ENCODE results near the gene COMMD2.

The COMMD2 gene

GRCh38 chr3:149702691-149703441 lies 49.4 kb downstream of the COMMD2 start:
- no peak for DNase-seq

- no peak for DNase-seq
These were observed 50.3 kb downstream of the COMMD2 start for GRCh38 chr3:149701977-149702350.

DNA sequence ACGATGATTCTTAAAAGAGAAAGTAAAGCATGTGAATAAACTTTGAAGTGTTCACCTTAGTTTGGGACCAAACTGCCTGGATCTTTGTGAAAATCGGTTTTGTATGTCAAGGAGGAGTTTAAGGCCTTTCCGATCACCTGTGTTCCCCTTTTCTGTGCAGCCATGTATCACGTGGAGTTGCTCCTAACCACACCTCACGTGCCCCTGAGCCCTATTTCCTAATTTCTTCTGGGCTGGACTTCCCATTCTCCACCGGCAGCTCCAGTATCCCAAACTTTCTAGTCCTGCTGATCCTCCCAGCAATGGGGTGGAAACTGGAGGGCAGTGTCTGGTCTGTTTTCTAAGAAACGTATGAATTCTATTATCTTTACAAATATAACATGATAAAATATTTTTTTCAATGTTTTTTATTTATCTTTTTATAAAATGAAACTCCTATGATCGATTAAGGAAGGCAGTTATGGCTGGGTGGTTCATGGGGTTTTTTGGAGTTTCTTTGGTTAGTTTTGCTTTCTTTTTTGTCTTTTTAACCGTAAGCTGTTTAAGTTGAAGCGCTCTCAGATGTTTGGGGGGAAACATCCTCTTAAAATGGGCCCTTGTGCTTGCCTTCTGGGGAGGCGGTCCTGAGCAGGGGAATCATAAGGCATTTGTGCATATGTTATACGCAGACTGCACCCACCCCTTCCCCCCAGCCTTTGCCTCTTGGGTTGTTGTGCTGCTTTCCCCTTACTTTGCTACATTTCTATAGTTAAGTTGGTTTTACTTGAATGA lies 50.9 kb downstream of the COMMD2 start:
- DNase-seq, result no peak

Measured in effector CD4-positive, alpha-beta T cell (primary cell).